HepG2 (cell line): Measurements from ENCODE around the gene SLC6A7. TPM values are rescaled to one million over a fixed set of nuclear protein-coding genes. Genes with fewer than 3 reads are reported as not detected.

Source experiments
- ATAC-seq: fragments of 200-7000 bp; cut with Tn5 transposase; 3 replicates; pipeline ENCODE4 v1.9.1; 2020; ENCODE audit warnings: mild to moderate bottlenecking, moderate library complexity
- BruUV-seq: library from RNA; stranded (reverse); fragments of 400-500 nt; replicated peaks from 2 replicates; lab custom pipeline; 2021; lab: Mats Ljungman, UMichigan
- CTCF ChIA-PET: fragments of 300-600 bp; formaldehyde crosslinking; extraction: SDS; loops from one replicate; lab custom pipeline; 2021; ENCODE audit warnings: low total read pairs, inconsistent platforms, low intra/inter-chr PET ratio; lab: Yijun Ruan, JAX
- POLR2A ChIA-PET: fragments of 350-600 bp; sonication (Branson Sonifier 250); formaldehyde crosslinking; loops from one replicate; lab custom pipeline; 2020; ENCODE audit warnings: antibody characterized with exemption, inconsistent platforms; lab: Yijun Ruan, JAX
- DNase-seq: peaks from one replicate; pipeline ENCODE4 v3.0.0-alpha.2; 2015; ENCODE audit warnings: low spot score
- FAIRE-seq: peaks from 3 replicates; lab custom pipeline; 2011; peaks lifted over from hg19 to GRCh38; lab: Jason Lieb, UNC
- H2AFZ ChIP-seq: one replicate; pipeline ENCODE4 v1.6.1; 2011; ENCODE audit warnings: low read length, inconsistent platforms
- H3K27ac ChIP-seq: fragments of 300-600 bp; 3 replicates; pipeline ENCODE4 v1.8.0; 2011; ENCODE audit warnings: mixed run types, mild to moderate bottlenecking, mixed read lengths, low read length, inconsistent platforms; ENCODE audit not compliant: insufficient read depth; ENCODE audit errors: extremely low read length
- H3K27me3 ChIP-seq, 2 experiments: fragments of 200-600 bp in 1 of 2; 2 replicates in 1 of 2; 3 replicates in 1 of 2; pipeline versions ENCODE4 v1.6.0 to v1.8.0; 2011; ENCODE audit warnings: low read length in 2 of 2, mild to moderate bottlenecking in 2 of 2, moderate library complexity in 2 of 2, inconsistent platforms in 1 of 2; ENCODE audit not compliant: insufficient read depth in 2 of 2, control insufficient read depth in 1 of 2
- H3K36me3 ChIP-seq, 2 experiments: fragments of 200-600 bp in 1 of 2; replicated peaks in 1 of 2; 2 replicates in 1 of 2; 3 replicates in 1 of 2; pipeline versions ENCODE4 v1.5.1 to v1.8.0; 2011; ENCODE audit warnings: low read length in 2 of 2, inconsistent platforms in 1 of 2; ENCODE audit not compliant: insufficient read depth in 2 of 2, control insufficient read depth in 1 of 2
- H3K4me1 ChIP-seq: 2 replicates; pipeline ENCODE4 v1.5.1; 2012; ENCODE audit warnings: low read length, inconsistent platforms; ENCODE audit not compliant: insufficient read depth
- H3K4me2 ChIP-seq: 2 replicates; pipeline ENCODE4 v1.6.0; 2011; ENCODE audit warnings: low read depth, low read length, inconsistent platforms
- H3K4me3 ChIP-seq, 3 experiments: fragments of 200-600 bp in 1 of 3; sonication (generic), shearing (Covaris generic) in 1 of 3; replicated peaks in 1 of 3; 2 replicates each; pipeline ENCODE4 v1.5.1; 2011 to 2016; ENCODE audit warnings: low read length in 3 of 3, inconsistent platforms in 2 of 3, low read depth in 2 of 3, mild to moderate bottlenecking in 2 of 3, control low read depth in 1 of 3, mixed read lengths in 1 of 3; ENCODE audit not compliant: insufficient read depth in 1 of 3
- H3K79me2 ChIP-seq: one replicate; pipeline ENCODE4 v1.6.1; 2011; ENCODE audit warnings: low read length, inconsistent platforms; ENCODE audit not compliant: insufficient read depth
- H3K9ac ChIP-seq: 2 replicates; pipeline ENCODE4 v1.6.0; 2011; ENCODE audit warnings: mild to moderate bottlenecking, low read depth, low read length, inconsistent platforms; ENCODE audit not compliant: insufficient read depth
- H3K9me3 ChIP-seq: 2 replicates; pipeline ENCODE4 v1.5.1; 2012; ENCODE audit warnings: mild to moderate bottlenecking, low read length
- H4K20me1 ChIP-seq: 2 replicates; pipeline ENCODE4 v1.6.0; 2011; ENCODE audit warnings: inconsistent platforms, mild to moderate bottlenecking, low read length, moderate library complexity; ENCODE audit not compliant: insufficient read depth
- ARID2 ChIP-seq: sonication (generic); formaldehyde crosslinking; IDR thresholded peaks from 2 replicates; pipeline ENCODE4 v1.8.1; 2022; ENCODE audit warnings: mild to moderate bottlenecking, missing genetic modification reagents, borderline replicate concordance
- CC2D1A ChIP-seq: sonication (generic); formaldehyde crosslinking; IDR thresholded peaks from 2 replicates; pipeline ENCODE4 v1.8.1; 2023; ENCODE audit warnings: mild to moderate bottlenecking, missing genetic modification reagents
- CENPT ChIP-seq: sonication (generic); formaldehyde crosslinking; IDR thresholded peaks from 2 replicates; pipeline ENCODE4 v1.8.0; 2022; ENCODE audit warnings: low read depth, mild to moderate bottlenecking, moderate library complexity, missing genetic modification reagents
- KDM2A ChIP-seq: sonication (generic); formaldehyde crosslinking; IDR thresholded peaks from 2 replicates; pipeline ENCODE4 v1.4.0; 2020; ENCODE audit warnings: low read depth, missing genetic modification reagents, borderline replicate concordance
- KMT2A ChIP-seq: sonication (generic); formaldehyde crosslinking; IDR thresholded peaks from 2 replicates; pipeline ENCODE4 v1.4.0; 2020; ENCODE audit warnings: missing genetic modification reagents
- KMT2B ChIP-seq: IDR thresholded peaks from 2 replicates; pipeline ENCODE4 v1.6.1; 2016; ENCODE audit warnings: missing genetic modification reagents, missing compliant biosample characterization
- RBAK ChIP-seq: sonication (generic); formaldehyde crosslinking; IDR thresholded peaks from 2 replicates; pipeline ENCODE4 v1.5.1; 2020; ENCODE audit warnings: mild to moderate bottlenecking, missing genetic modification reagents
- TBP ChIP-seq: sonication (generic); formaldehyde crosslinking; IDR thresholded peaks from 2 replicates; pipeline ENCODE4 v1.5.0; 2020; ENCODE audit warnings: missing genetic modification reagents
- UBTF ChIP-seq: sonication (generic); formaldehyde crosslinking; IDR thresholded peaks from 2 replicates; pipeline ENCODE4 v1.4.0; 2020; ENCODE audit warnings: mild to moderate bottlenecking, missing genetic modification reagents
- ZBTB1 ChIP-seq: sonication (generic); formaldehyde crosslinking; IDR thresholded peaks from 2 replicates; pipeline ENCODE4 v1.4.0; 2020; ENCODE audit warnings: missing genetic modification reagents, borderline replicate concordance
- ZNF232 ChIP-seq: sonication (generic); formaldehyde crosslinking; IDR thresholded peaks from 2 replicates; pipeline ENCODE4 v1.4.0; 2020; ENCODE audit warnings: missing genetic modification reagents, borderline replicate concordance
- ZNF326 ChIP-seq: sonication (generic); formaldehyde crosslinking; IDR thresholded peaks from 2 replicates; pipeline ENCODE4 v1.4.0; 2020; ENCODE audit warnings: missing genetic modification reagents, borderline replicate concordance
- ZNF790 ChIP-seq: sonication (generic); formaldehyde crosslinking; IDR thresholded peaks from 2 replicates; pipeline ENCODE4 v1.8.0; 2022; ENCODE audit warnings: missing genetic modification reagents, mild to moderate bottlenecking, borderline replicate concordance
- WGBS: methylation state at CpG from one replicate; pipeline ENCODE4 v1.1.6; 2017; ENCODE audit warnings: low lambda C conversion rate; 5-methylcytosine and 5-hydroxymethylcytosine counted together
- in situ Hi-C: cut with HindIII; loops from 2 replicates; pipeline ENCODE4 v1.10.0; 2017; ENCODE audit warnings: low pct_unique_long_range_greater_than_20kb; ENCODE audit not compliant: extremely low pct_ligation_motif_present
- intact Hi-C: fragments of 100-400 bp; cut with micrococcal nuclease; formaldehyde crosslinking; loops from one replicate; pipeline ENCODE4 v1.10.0; 2022; ENCODE audit not compliant: unreplicated experiment
- polyA plus RNA-seq, 8 experiments: library from polyadenylated mRNA; depleted of rRNA in 3 of 8; stranded (reverse) in 7 of 8; unstranded in 1 of 8; fragments of >200 nt; fragmentation: Illumina TruSeq in 4 of 8; extraction: Trizol in 4 of 8; gene quantifications; 2 replicates each; pipeline versions ENCODE4 v1.2.1 to v1.2.3, GENCODE V29; 2011 to 2016; ENCODE audit warnings: low read depth in 4 of 8, missing spikeins in 1 of 8, mixed read lengths in 1 of 8; ENCODE audit not compliant: insufficient read depth in 1 of 8
- total RNA-seq, 5 experiments: library from RNA; depleted of rRNA; stranded (reverse); fragments of >200 nt; fragmentation: Illumina TruSeq; extraction: Trizol; gene quantifications; 2 replicates each; pipeline ENCODE4 v1.2.3, GENCODE V29; 2016; ENCODE audit warnings: low read depth in 1 of 5
- TF ChIP-seq, protein P1 (sequence below): sonication (generic); formaldehyde crosslinking; IDR thresholded peaks from 2 replicates; pipeline ENCODE4 v1.8.1; 2023; ENCODE audit warnings: missing genetic modification reagents, mild to moderate bottlenecking, borderline replicate concordance
- TF ChIP-seq, protein P2 (sequence below): sonication (generic); formaldehyde crosslinking; IDR thresholded peaks from 2 replicates; pipeline ENCODE4 v1.9.0; 2021; ENCODE audit warnings: mild to moderate bottlenecking, missing genetic modification reagents

SLC6A7 gene
- total and polyA plus RNA-seq, 2 of the 13 experiments (the other 11 are each of a cell fraction or from before 2014, with no cell fraction given) = not detected

DNA sequence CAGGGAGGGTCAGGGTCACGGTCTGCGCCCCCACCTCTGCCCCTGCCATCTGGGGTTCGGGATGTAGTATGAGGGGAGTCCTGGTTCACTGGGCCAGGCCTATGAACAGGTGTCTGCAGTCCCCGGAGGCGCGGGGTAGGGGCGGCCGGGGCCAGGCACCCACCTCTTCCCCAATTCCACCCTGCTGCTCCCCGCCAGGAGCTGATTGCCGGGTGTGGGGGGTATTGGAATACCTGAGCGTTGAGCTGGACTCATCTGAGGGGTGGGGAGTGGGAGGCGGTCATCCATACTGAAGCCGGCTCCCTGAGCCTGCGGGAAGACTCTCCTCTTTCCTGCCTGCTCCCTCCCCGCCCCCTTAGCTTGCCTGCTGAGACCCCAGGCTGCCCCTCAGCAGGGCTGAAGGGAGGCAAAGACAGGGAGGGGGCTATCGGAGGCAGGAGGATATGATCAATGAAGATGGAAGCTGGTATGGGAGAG lies 679 bp downstream of the SLC6A7 start (continued):
- TF ChIP-seq ZNF790 (CRISPR knock-in tag) (no peak), KMT2B (CRISPR knock-in tag) (no peak), CENPT (CRISPR knock-in tag) (no peak), KDM2A (CRISPR knock-in tag) (no peak), ARID2 (no peak)

- no peak overlapping the region for H3K9ac ChIP-seq
- in situ Hi-C loops (no loop called here), intact Hi-C loops (no loop called here)
- DNase-seq = no peak
- CTCF ChIA-PET = no interaction called here
- H3K9me3 ChIP-seq = no peaks in the 10 kb centered on the region
- no TSS peak for BruUV-seq
- H3K4me3 ChIP-seq = no peak overlapping the region
- no peak for FAIRE-seq
- WGBS = 40% methylated on average over 2 of the region's 2 CpGs
- no peaks in the 10 kb centered on the region for H3K36me3 ChIP-seq
- no peaks in the 10 kb centered on the region for H3K79me2 ChIP-seq
- no peak overlapping the region for H3K4me2 ChIP-seq
- POLR2A ChIA-PET = no interaction called here
- no peak overlapping the region for H3K27ac ChIP-seq
- H3K27me3 ChIP-seq = peaks cover 0 to 30% of the 10 kb centered on the region in 2 experiments
- peaks cover 11% of the 10 kb centered on the region for H3K4me1 ChIP-seq
- ATAC-seq = no peak
- TF ChIP-seq ZNF326 (CRISPR knock-in tag) (no peak), UBTF (no peak), KMT2A (CRISPR knock-in tag) (no peak), RBAK (CRISPR knock-in tag) (no peak), TBP (no peak), ARID2 (no peak), CC2D1A (CRISPR knock-in tag) (no peak), ZNF232 (CRISPR knock-in tag) (no peak), ZBTB1 (CRISPR knock-in tag) (no peak)
- TF ChIP-seq, protein P1, sequence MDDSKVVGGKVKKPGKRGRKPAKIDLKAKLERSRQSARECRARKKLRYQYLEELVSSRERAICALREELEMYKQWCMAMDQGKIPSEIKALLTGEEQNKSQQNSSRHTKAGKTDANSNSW (CRISPR knock-in tag) = no peak
- TF ChIP-seq, protein P2, sequence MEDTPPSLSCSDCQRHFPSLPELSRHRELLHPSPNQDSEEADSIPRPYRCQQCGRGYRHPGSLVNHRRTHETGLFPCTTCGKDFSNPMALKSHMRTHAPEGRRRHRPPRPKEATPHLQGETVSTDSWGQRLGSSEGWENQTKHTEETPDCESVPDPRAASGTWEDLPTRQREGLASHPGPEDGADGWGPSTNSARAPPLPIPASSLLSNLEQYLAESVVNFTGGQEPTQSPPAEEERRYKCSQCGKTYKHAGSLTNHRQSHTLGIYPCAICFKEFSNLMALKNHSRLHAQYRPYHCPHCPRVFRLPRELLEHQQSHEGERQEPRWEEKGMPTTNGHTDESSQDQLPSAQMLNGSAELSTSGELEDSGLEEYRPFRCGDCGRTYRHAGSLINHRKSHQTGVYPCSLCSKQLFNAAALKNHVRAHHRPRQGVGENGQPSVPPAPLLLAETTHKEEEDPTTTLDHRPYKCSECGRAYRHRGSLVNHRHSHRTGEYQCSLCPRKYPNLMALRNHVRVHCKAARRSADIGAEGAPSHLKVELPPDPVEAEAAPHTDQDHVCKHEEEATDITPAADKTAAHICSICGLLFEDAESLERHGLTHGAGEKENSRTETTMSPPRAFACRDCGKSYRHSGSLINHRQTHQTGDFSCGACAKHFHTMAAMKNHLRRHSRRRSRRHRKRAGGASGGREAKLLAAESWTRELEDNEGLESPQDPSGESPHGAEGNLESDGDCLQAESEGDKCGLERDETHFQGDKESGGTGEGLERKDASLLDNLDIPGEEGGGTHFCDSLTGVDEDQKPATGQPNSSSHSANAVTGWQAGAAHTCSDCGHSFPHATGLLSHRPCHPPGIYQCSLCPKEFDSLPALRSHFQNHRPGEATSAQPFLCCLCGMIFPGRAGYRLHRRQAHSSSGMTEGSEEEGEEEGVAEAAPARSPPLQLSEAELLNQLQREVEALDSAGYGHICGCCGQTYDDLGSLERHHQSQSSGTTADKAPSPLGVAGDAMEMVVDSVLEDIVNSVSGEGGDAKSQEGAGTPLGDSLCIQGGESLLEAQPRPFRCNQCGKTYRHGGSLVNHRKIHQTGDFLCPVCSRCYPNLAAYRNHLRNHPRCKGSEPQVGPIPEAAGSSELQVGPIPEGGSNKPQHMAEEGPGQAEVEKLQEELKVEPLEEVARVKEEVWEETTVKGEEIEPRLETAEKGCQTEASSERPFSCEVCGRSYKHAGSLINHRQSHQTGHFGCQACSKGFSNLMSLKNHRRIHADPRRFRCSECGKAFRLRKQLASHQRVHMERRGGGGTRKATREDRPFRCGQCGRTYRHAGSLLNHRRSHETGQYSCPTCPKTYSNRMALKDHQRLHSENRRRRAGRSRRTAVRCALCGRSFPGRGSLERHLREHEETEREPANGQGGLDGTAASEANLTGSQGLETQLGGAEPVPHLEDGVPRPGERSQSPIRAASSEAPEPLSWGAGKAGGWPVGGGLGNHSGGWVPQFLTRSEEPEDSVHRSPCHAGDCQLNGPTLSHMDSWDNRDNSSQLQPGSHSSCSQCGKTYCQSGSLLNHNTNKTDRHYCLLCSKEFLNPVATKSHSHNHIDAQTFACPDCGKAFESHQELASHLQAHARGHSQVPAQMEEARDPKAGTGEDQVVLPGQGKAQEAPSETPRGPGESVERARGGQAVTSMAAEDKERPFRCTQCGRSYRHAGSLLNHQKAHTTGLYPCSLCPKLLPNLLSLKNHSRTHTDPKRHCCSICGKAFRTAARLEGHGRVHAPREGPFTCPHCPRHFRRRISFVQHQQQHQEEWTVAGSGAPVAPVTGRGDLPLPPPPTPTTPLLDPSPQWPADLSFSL (CRISPR knock-in tag) = no peak
- no peaks in the 10 kb centered on the region for H4K20me1 ChIP-seq
- no peak overlapping the region for H2AFZ ChIP-seq
Observed at GRCh38 chr5:150190987-150191386, 1.1 kb downstream of the SLC6A7 start.
